Neural progenitor cell (in vitro differentiated cells): ENCODE data around the gene SLC30A3. TPM values are rescaled to one million over a fixed set of nuclear protein-coding genes. Genes with fewer than 3 reads are reported as not detected.

Experiments
- DNase-seq: peaks from one replicate; pipeline ENCODE4 v3.0.0-alpha.2; 2016; ENCODE audit warnings: low spot score
- H2AFZ ChIP-seq: fragments of 200-600 bp; sonication (generic); replicated peaks from 2 replicates; pipeline ENCODE4 v1.6.1; 2016; ENCODE audit warnings: antibody characterized with exemption
- H3F3A ChIP-seq: fragments of 200-600 bp; sonication (generic); 2 replicates; pipeline ENCODE4 v1.6.1; 2016; ENCODE audit warnings: antibody characterized with exemption, low read depth
- H3K27ac ChIP-seq: fragments of 200-600 bp; sonication (generic); 2 replicates; pipeline ENCODE4 v1.5.1; 2016; ENCODE audit warnings: mild to moderate bottlenecking
- H3K27me3 ChIP-seq: fragments of 200-600 bp; sonication (generic); 2 replicates; pipeline ENCODE4 v1.6.1; 2016; ENCODE audit warnings: mild to moderate bottlenecking, moderate library complexity
- H3K36me3 ChIP-seq: fragments of 200-600 bp; sonication (generic); 2 replicates; pipeline ENCODE4 v1.5.1; 2016
- H3K4me1 ChIP-seq: fragments of 200-600 bp; sonication (generic); 2 replicates; pipeline ENCODE4 v1.6.1; 2016; ENCODE audit warnings: mixed run types
- H3K4me2 ChIP-seq: fragments of 200-600 bp; sonication (generic); 2 replicates; pipeline ENCODE4 v1.6.1; 2016
- H3K4me3 ChIP-seq: fragments of 200-600 bp; sonication (generic); 2 replicates; pipeline ENCODE4 v1.5.1; 2016
- H3K79me2 ChIP-seq: fragments of 200-600 bp; sonication (generic); 2 replicates; pipeline ENCODE4 v1.6.1; 2016; ENCODE audit warnings: low read depth
- H3K9ac ChIP-seq: fragments of 200-600 bp; sonication (generic); 2 replicates; pipeline ENCODE4 v1.6.1; 2016
- H3K9me3 ChIP-seq: fragments of 200-600 bp; sonication (generic); 2 replicates; pipeline ENCODE4 v1.5.1; 2016; ENCODE audit warnings: low read depth
- H4K20me1 ChIP-seq: fragments of 200-600 bp; sonication (generic); 2 replicates; pipeline ENCODE4 v1.6.1; 2016; ENCODE audit warnings: low read depth
- H3K27ac Mint-ChIP-seq: 3 replicates; pipeline ENCODE4 v1.8.0; 2021; ENCODE audit warnings: mixed read lengths
- H3K27me3 Mint-ChIP-seq: 2 replicates; pipeline ENCODE4 v1.8.0; 2022; ENCODE audit warnings: low read depth, mild to moderate bottlenecking, inconsistent platforms, moderate library complexity, mixed read lengths; ENCODE audit not compliant: insufficient read depth
- H3K36me3 Mint-ChIP-seq: 3 replicates; pipeline ENCODE4 v1.8.0; 2021; ENCODE audit warnings: mixed read lengths
- H3K4me1 Mint-ChIP-seq: 3 replicates; pipeline ENCODE4 v1.8.0; 2021; ENCODE audit warnings: mixed read lengths
- H3K4me3 Mint-ChIP-seq: 3 replicates; pipeline ENCODE4 v1.8.0; 2021; ENCODE audit warnings: mild to moderate bottlenecking, moderate library complexity, mixed read lengths
- H3K9me3 Mint-ChIP-seq: 3 replicates; pipeline ENCODE4 v1.8.0; 2020; ENCODE audit warnings: mixed read lengths
- EZH2 ChIP-seq: fragments of 200-600 bp; sonication (generic); IDR thresholded peaks from 2 replicates; pipeline ENCODE4 v1.6.1; 2017; ENCODE audit warnings: antibody characterized with exemption, mild to moderate bottlenecking, moderate library complexity
- EZH2phosphoT487 ChIP-seq: fragments of 200-600 bp; sonication (generic); IDR thresholded peaks from 2 replicates; pipeline ENCODE4 v1.6.1; 2017; ENCODE audit warnings: antibody characterized with exemption
- total RNA-seq: library from RNA; depleted of rRNA; stranded (reverse); fragments of >200 nt; gene quantifications from 2 replicates; pipeline ENCODE4 v1.2.3, GENCODE V29; 2015; ENCODE audit warnings: low replicate concordance
- TF ChIP-seq, protein P1 (sequence below): fragments of 200-600 bp; sonication (generic); IDR thresholded peaks from 2 replicates; pipeline ENCODE4 v1.5.1; 2017; ENCODE audit warnings: antibody characterized with exemption, mild to moderate bottlenecking

The SLC30A3 gene, protein sequence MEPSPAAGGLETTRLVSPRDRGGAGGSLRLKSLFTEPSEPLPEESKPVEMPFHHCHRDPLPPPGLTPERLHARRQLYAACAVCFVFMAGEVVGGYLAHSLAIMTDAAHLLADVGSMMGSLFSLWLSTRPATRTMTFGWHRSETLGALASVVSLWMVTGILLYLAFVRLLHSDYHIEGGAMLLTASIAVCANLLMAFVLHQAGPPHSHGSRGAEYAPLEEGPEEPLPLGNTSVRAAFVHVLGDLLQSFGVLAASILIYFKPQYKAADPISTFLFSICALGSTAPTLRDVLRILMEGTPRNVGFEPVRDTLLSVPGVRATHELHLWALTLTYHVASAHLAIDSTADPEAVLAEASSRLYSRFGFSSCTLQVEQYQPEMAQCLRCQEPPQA
- 0.56 and 1.4 TPM in 2 replicates for total RNA-seq

GRCh38 chr2:27262379-27263286, at the start of gene SLC30A3:
Gene SLC30A3 (minus strand): TSS chr2:27263047. CDS start chr2:27262906, 141 bp downstream.
- no peaks in the 10 kb centered on the region for H3K36me3 Mint-ChIP-seq
- H3K9ac ChIP-seq: no peak within 1 kb of the TSS
- H2AFZ ChIP-seq: peak within 1 kb of the TSS; percentile 64
- H3K9me3 ChIP-seq: no peaks in the 10 kb centered on the region
- H3K27me3 ChIP-seq: peaks cover 82% of the 10 kb centered on the region
- H3K9me3 Mint-ChIP-seq: peaks cover 4% of the 10 kb centered on the region
- H3F3A ChIP-seq: peaks cover 26% of the 10 kb centered on the region
- peak; percentile 74 for DNase-seq
- H3K27me3 Mint-ChIP-seq: peaks cover 41% of the 10 kb centered on the region
- H3K36me3 ChIP-seq: no peaks in the 10 kb centered on the region
- H3K27ac Mint-ChIP-seq: no peak within 1 kb of the TSS
- H3K4me1 ChIP-seq: peaks cover 8% of the 10 kb centered on the region
- peak within 1 kb of the TSS; percentile 89 for H3K4me3 Mint-ChIP-seq
- peak within 1 kb of the TSS; percentile 80 for H3K4me2 ChIP-seq
- no peaks in the 10 kb centered on the region for H3K79me2 ChIP-seq
- H3K4me3 ChIP-seq: peak within 1 kb of the TSS; percentile 58
- peak; percentile 68 for TF ChIP-seq EZH2phosphoT487
- peak; percentile 85 for TF ChIP-seq EZH2
- TF ChIP-seq, protein P1, sequence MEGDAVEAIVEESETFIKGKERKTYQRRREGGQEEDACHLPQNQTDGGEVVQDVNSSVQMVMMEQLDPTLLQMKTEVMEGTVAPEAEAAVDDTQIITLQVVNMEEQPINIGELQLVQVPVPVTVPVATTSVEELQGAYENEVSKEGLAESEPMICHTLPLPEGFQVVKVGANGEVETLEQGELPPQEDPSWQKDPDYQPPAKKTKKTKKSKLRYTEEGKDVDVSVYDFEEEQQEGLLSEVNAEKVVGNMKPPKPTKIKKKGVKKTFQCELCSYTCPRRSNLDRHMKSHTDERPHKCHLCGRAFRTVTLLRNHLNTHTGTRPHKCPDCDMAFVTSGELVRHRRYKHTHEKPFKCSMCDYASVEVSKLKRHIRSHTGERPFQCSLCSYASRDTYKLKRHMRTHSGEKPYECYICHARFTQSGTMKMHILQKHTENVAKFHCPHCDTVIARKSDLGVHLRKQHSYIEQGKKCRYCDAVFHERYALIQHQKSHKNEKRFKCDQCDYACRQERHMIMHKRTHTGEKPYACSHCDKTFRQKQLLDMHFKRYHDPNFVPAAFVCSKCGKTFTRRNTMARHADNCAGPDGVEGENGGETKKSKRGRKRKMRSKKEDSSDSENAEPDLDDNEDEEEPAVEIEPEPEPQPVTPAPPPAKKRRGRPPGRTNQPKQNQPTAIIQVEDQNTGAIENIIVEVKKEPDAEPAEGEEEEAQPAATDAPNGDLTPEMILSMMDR: peak; percentile 3
- H4K20me1 ChIP-seq: peaks cover 10% of the 10 kb centered on the region
- H3K4me1 Mint-ChIP-seq: peaks cover 27% of the 10 kb centered on the region
- no peak within 1 kb of the TSS for H3K27ac ChIP-seq

DNA sequence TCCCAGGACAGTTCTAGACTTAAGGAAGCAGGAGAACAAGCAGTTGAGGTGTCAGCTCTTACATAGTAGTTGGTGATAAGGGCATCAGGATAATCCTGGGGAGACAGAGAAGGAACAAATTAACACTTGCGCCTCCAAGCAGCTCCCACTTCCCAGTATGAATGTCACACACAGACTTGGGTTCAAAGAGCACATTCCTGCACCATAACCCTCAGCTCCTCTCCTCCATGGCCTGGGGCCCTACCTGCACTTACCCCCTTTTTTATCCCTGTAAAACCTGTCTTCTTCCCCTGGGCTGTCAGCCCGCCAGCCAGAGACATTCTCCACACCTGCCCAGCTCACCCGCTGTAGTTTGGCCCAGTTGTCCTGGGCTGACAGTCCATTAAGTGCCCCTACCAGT, 49.3 kb upstream of the SLC30A3 start:
- Mint-ChIP-seq H3K36me3 (peaks cover 5% of the 10 kb centered on the region), H3K9me3 (no peaks in the 10 kb centered on the region), H3K27me3 (peaks cover 8% of the 10 kb centered on the region), H3K4me1 (no peaks in the 10 kb centered on the region), H3K4me3 (no peak overlapping the region), H3K27ac (no peak overlapping the region)
- Histone ChIP-seq H3K4me2 (no peak overlapping the region), H3K9ac (no peak overlapping the region), H3K79me2 (no peaks in the 10 kb centered on the region), H3K9me3 (no peaks in the 10 kb centered on the region), H3K4me3 (no peak overlapping the region), H3K4me1 (peaks cover 8% of the 10 kb centered on the region), H3K27ac (no peak overlapping the region), H4K20me1 (peaks cover 29% of the 10 kb centered on the region), H3K27me3 (peaks cover 20% of the 10 kb centered on the region), H3K36me3 (no peaks in the 10 kb centered on the region), H3F3A (peaks cover 12% of the 10 kb centered on the region), H2AFZ (no peak overlapping the region)
- no peak for DNase-seq
- TF ChIP-seq EZH2: no peak
- no peak for TF ChIP-seq EZH2phosphoT487
- TF ChIP-seq, protein P1: no peak

DNA sequence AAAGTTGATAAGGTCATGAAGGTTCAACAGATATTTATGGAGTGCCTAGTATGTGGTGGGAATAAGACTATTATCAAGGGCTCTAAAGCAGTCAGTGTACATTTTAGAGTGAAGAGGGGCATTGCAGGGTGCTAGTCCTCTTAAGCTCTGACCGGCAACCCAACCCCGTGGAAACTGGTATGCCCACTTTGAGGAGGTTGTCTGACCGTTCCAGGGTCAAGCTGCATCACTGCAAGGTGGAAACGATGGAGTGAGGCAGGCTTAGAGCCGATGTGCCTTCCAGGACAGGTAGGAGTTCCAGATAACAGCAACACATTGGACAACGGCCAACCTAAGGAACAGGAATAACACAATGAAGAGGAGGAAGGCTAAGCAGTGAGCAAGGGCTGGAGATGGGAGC, 46.8 kb upstream of the SLC30A3 start:
- Histone ChIP-seq H3K27ac (no peak overlapping the region), H3K9ac (no peak overlapping the region), H3K4me3 (no peak overlapping the region), H3K9me3 (no peaks in the 10 kb centered on the region), H3K79me2 (no peaks in the 10 kb centered on the region), H3K4me1 (peaks cover 12% of the 10 kb centered on the region), H3K4me2 (no peak overlapping the region), H3K36me3 (no peaks in the 10 kb centered on the region), H2AFZ (no peak overlapping the region), H3F3A (peaks cover 12% of the 10 kb centered on the region), H3K27me3 (peaks cover 45% of the 10 kb centered on the region), H4K20me1 (peaks cover 40% of the 10 kb centered on the region)
- peaks cover 5% of the 10 kb centered on the region for H3K36me3 Mint-ChIP-seq
- TF ChIP-seq EZH2phosphoT487 (no peak), EZH2 (no peak)
- TF ChIP-seq, protein P1: no peak
- peak overlapping the region; percentile 9 for H3K4me3 Mint-ChIP-seq
- H3K27ac Mint-ChIP-seq: no peak overlapping the region
- no peak for DNase-seq
- H3K9me3 Mint-ChIP-seq: no peaks in the 10 kb centered on the region
- H3K4me1 Mint-ChIP-seq: no peaks in the 10 kb centered on the region
- H3K27me3 Mint-ChIP-seq: peaks cover 27% of the 10 kb centered on the region
